GM23248 (cell line): ENCODE data around the gene ZNF555. TPM values are rescaled to one million over a fixed set of nuclear protein-coding genes. Genes with fewer than 3 reads are reported as not detected.

Source experiments
- DNase-seq: peaks from one replicate; pipeline ENCODE4 v3.0.0-alpha.2; 2015
- H2AFZ ChIP-seq: fragments of 200-600 bp; sonication (generic); 2 replicates; pipeline ENCODE4 v1.6.1; 2016; ENCODE audit warnings: antibody characterized with exemption
- H3F3A ChIP-seq: fragments of 200-600 bp; sonication (generic); 2 replicates; pipeline ENCODE4 v1.6.1; 2016; ENCODE audit warnings: mild to moderate bottlenecking, antibody characterized with exemption, mixed run types; ENCODE audit not compliant: insufficient read depth
- H3K27ac ChIP-seq: fragments of 200-600 bp; sonication (generic); 2 replicates; pipeline ENCODE4 v1.5.1; 2016; ENCODE audit warnings: mild to moderate bottlenecking
- H3K27me3 ChIP-seq: fragments of 200-600 bp; sonication (generic); replicated peaks from 2 replicates; pipeline ENCODE4 v1.6.1; 2016; ENCODE audit warnings: mild to moderate bottlenecking; ENCODE audit not compliant: insufficient read depth
- H3K36me3 ChIP-seq: fragments of 200-600 bp; sonication (generic); 2 replicates; pipeline ENCODE4 v1.6.1; 2016; ENCODE audit warnings: low read depth, mild to moderate bottlenecking
- H3K4me1 ChIP-seq: fragments of 200-600 bp; sonication (generic); 2 replicates; pipeline ENCODE4 v1.6.1; 2016; ENCODE audit warnings: mild to moderate bottlenecking; ENCODE audit not compliant: insufficient read depth
- H3K4me2 ChIP-seq: fragments of 200-600 bp; sonication (generic); one replicate; pipeline ENCODE4 v1.6.1; 2016; ENCODE audit warnings: mild to moderate bottlenecking; ENCODE audit not compliant: unreplicated experiment
- H3K4me3 ChIP-seq: fragments of 200-600 bp; sonication (generic); 2 replicates; pipeline ENCODE4 v1.5.1; 2016; ENCODE audit warnings: mild to moderate bottlenecking
- H3K79me2 ChIP-seq: fragments of 200-600 bp; sonication (generic); 2 replicates; pipeline ENCODE4 v1.6.1; 2016; ENCODE audit warnings: mild to moderate bottlenecking; ENCODE audit not compliant: insufficient read depth
- H3K9ac ChIP-seq: fragments of 200-600 bp; sonication (generic); 2 replicates; pipeline ENCODE4 v1.6.1; 2016; ENCODE audit warnings: mild to moderate bottlenecking
- H3K9me2 ChIP-seq: fragments of 200-600 bp; sonication (generic); 2 replicates; pipeline ENCODE4 v1.6.1; 2016; ENCODE audit warnings: mixed run types, mild to moderate bottlenecking, moderate library complexity; ENCODE audit not compliant: insufficient read depth
- H3K9me3 ChIP-seq: fragments of 200-600 bp; sonication (generic); one replicate; pipeline ENCODE4 v1.6.1; 2017; ENCODE audit warnings: low read depth
- H4K20me1 ChIP-seq: fragments of 200-600 bp; sonication (generic); 2 replicates; pipeline ENCODE4 v1.6.0; 2016; ENCODE audit not compliant: insufficient read depth
- EZH2 ChIP-seq: fragments of 200-600 bp; sonication (generic); IDR thresholded peaks from 2 replicates; pipeline ENCODE4 v1.6.1; 2018; ENCODE audit warnings: antibody characterized with exemption, mild to moderate bottlenecking; ENCODE audit not compliant: insufficient read depth, poor library complexity, severe bottlenecking
- EZH2phosphoT487 ChIP-seq: fragments of 200-600 bp; sonication (generic); IDR thresholded peaks from 2 replicates; pipeline ENCODE4 v1.6.1; 2018; ENCODE audit warnings: antibody characterized with exemption, moderate library complexity, mild to moderate bottlenecking, low read depth; ENCODE audit not compliant: insufficient read depth
- WGBS, 2 experiments: methylation state at CpG; one replicate each; pipeline ENCODE4 v1.1.6; 2015 to 2017; ENCODE audit warnings: low lambda C conversion rate in 2 of 2, low coverage in 1 of 2; ENCODE audit errors: missing lambda C conversion rate in 2 of 2; 5-methylcytosine and 5-hydroxymethylcytosine counted together
- in situ Hi-C: fragments of 300-500 bp; cut with MboI; formaldehyde crosslinking; loops from 2 replicates; pipeline ENCODE4 v1.15.0; 2020
- polyA plus RNA-seq: library from polyadenylated mRNA; unstranded; fragments of >200 nt; fragmentation: Nextera tagmentation; extraction: Ambion mirVana; gene quantifications from 2 replicates; pipeline ENCODE4 v1.2.1, GENCODE V29; 2016
- total RNA-seq: library from RNA; depleted of rRNA; stranded (reverse); fragments of >200 nt; shearing (Covaris generic); gene quantifications from 2 replicates; pipeline ENCODE4 v1.2.3, GENCODE V29; 2014

ZNF555 gene
- total and polyA plus RNA-seq, 2 experiments from 2014 or later: 4.3 to 6.2 TPM

GRCh38 chr19:2827022-2827421, 14.3 kb upstream of the ZNF555 start:
- H3K4me3 ChIP-seq: no peak overlapping the region
- H4K20me1 ChIP-seq: no peaks in the 10 kb centered on the region
- no peaks in the 10 kb centered on the region for H3K9me2 ChIP-seq
- H3K9me3 ChIP-seq: no peaks in the 10 kb centered on the region
- H3F3A ChIP-seq: no peaks in the 10 kb centered on the region
- H3K9ac ChIP-seq: no peak overlapping the region
- H3K27me3 ChIP-seq: no peaks in the 10 kb centered on the region
- no peak for TF ChIP-seq EZH2
- no peak for TF ChIP-seq EZH2phosphoT487
- 80% methylated on average over 2 of the region's 2 CpGs for WGBS, 2 experiments
- H3K79me2 ChIP-seq: no peaks in the 10 kb centered on the region
- DNase-seq: no peak
- H3K36me3 ChIP-seq: peaks cover 8% of the 10 kb centered on the region; the same call in 1 of the 2 replicates
- no peak overlapping the region for H2AFZ ChIP-seq
- no peak overlapping the region for H3K4me2 ChIP-seq
- H3K27ac ChIP-seq: no peak overlapping the region
- in situ Hi-C loops: no loop called here
- H3K4me1 ChIP-seq: no peaks in the 10 kb centered on the region

- Histone ChIP-seq H4K20me1 (no peaks in the 10 kb centered on the region), H3K9ac (no peak overlapping the region), H3K79me2 (no peaks in the 10 kb centered on the region), H3K9me3 (no peaks in the 10 kb centered on the region), H3K27ac (no peak overlapping the region), H3K4me2 (no peak overlapping the region), H3F3A (no peaks in the 10 kb centered on the region), H3K36me3 (peaks cover 17% of the 10 kb centered on the region; the same call in 1 of the 2 replicates), H3K9me2 (no peaks in the 10 kb centered on the region), H3K4me1 (no peaks in the 10 kb centered on the region), H3K4me3 (no peak overlapping the region), H2AFZ (no peak overlapping the region), H3K27me3 (no peaks in the 10 kb centered on the region)
- 90 to 92% methylated on average over 13 of the region's 13 CpGs for WGBS, 2 experiments
- in situ Hi-C loops: no loop called here
- DNase-seq: no peak
- no peak for TF ChIP-seq EZH2phosphoT487
- TF ChIP-seq EZH2: no peak
These were observed 13.3 kb upstream of the ZNF555 start for GRCh38 chr19:2827840-2828489.

GRCh38 chr19:2834294-2834871, 6.9 kb upstream of the ZNF555 start:
- no peak overlapping the region for H3K4me2 ChIP-seq
- H3F3A ChIP-seq: no peaks in the 10 kb centered on the region
- H3K9me2 ChIP-seq: no peaks in the 10 kb centered on the region
- H3K4me3 ChIP-seq: no peak overlapping the region
- no peak overlapping the region for H2AFZ ChIP-seq
- peaks cover 4% of the 10 kb centered on the region for H3K9me3 ChIP-seq
- no peaks in the 10 kb centered on the region for H3K4me1 ChIP-seq
- peak; percentile 25 for DNase-seq
- no peaks in the 10 kb centered on the region for H4K20me1 ChIP-seq
- no peaks in the 10 kb centered on the region for H3K79me2 ChIP-seq
- WGBS, 2 experiments: 89 to 90% methylated on average over 19 of the region's 19 CpGs
- no peak for TF ChIP-seq EZH2
- in situ Hi-C loops: no loop called here
- no peak overlapping the region for H3K9ac ChIP-seq
- H3K27ac ChIP-seq: no peak overlapping the region
- peaks cover 28% of the 10 kb centered on the region; the same call in 1 of the 2 replicates for H3K36me3 ChIP-seq
- no peaks in the 10 kb centered on the region for H3K27me3 ChIP-seq

- no peak overlapping the region for H2AFZ ChIP-seq
- peaks cover 7% of the 10 kb centered on the region for H3K79me2 ChIP-seq
- H3K4me1 ChIP-seq: no peaks in the 10 kb centered on the region
- H3K4me2 ChIP-seq: no peak overlapping the region
- peaks cover 4% of the 10 kb centered on the region for H3K9me3 ChIP-seq
- peaks cover 23% of the 10 kb centered on the region; the same call in 1 of the 2 replicates for H3K36me3 ChIP-seq
- H3K9me2 ChIP-seq: no peaks in the 10 kb centered on the region
- DNase-seq: no peak
- no peak overlapping the region for H3K27ac ChIP-seq
- no peaks in the 10 kb centered on the region for H3K27me3 ChIP-seq
- no peak overlapping the region for H3K9ac ChIP-seq
- H3F3A ChIP-seq: 0 out of 2 replicates have a peak, but pooled peaks cover 4% of the 10 kb centered on the region
- no peak overlapping the region for H3K4me3 ChIP-seq
- whole genome bisulfite sequencing, 2 experiments: 65 to 68% methylated on average over 4 of the region's 4 CpGs
- TF ChIP-seq EZH2phosphoT487 (no peak), EZH2 (no peak)
- in situ Hi-C loops: no loop called here
- H4K20me1 ChIP-seq: no peaks in the 10 kb centered on the region
These were observed 3.8 kb upstream of the ZNF555 start for GRCh38 chr19:2837430-2837829.
